22Rv1 (cell line): ENCODE results near the gene JUP.
A peak's percentile ranks its signal among the peaks of the same experiment; 100 is the strongest.

Experiments used
- H3K27ac ChIP-seq: fragments of 450-650 bp; 2 replicates; pipeline ENCODE4 v1.5.1; 2017
- ZFX ChIP-seq: fragments of 450-650 bp; IDR thresholded peaks from 2 replicates; pipeline ENCODE4 v1.6.1; 2017; ENCODE audit warnings: antibody characterized with exemption, borderline replicate concordance
- TF ChIP-seq, protein P1 (sequence below): fragments of 450-650 bp; IDR thresholded peaks from 2 replicates; pipeline ENCODE4 v1.5.1; 2017; ENCODE audit warnings: mild to moderate bottlenecking

The JUP gene

DNA sequence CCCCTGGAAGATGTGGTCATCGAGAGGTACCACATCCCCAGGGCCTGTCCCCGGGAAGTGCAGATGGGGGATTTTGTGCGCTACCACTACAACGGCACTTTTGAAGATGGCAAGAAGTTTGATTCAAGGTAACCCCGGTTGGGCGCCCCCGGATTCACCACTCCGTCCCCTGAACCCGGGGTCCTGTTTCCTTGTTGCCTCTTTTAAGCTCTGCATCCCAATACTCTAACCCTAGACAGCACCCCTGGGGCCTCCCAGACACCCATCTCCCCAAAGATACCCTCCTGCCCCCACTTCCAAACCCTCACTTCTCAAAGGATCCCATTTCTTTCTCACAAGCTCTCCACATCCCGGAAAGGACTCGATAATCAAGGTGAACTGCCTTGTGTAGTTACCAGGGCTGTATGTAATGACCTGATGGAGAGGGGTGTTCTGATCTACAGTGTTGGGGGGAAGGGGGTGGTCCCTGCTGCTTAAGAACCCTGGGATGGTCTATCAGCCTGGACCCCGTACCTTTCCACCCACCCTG, 26.7 kb upstream of the JUP start:
- H3K27ac ChIP-seq = peak overlapping the region; percentile 92
- TF ChIP-seq, protein P1, sequence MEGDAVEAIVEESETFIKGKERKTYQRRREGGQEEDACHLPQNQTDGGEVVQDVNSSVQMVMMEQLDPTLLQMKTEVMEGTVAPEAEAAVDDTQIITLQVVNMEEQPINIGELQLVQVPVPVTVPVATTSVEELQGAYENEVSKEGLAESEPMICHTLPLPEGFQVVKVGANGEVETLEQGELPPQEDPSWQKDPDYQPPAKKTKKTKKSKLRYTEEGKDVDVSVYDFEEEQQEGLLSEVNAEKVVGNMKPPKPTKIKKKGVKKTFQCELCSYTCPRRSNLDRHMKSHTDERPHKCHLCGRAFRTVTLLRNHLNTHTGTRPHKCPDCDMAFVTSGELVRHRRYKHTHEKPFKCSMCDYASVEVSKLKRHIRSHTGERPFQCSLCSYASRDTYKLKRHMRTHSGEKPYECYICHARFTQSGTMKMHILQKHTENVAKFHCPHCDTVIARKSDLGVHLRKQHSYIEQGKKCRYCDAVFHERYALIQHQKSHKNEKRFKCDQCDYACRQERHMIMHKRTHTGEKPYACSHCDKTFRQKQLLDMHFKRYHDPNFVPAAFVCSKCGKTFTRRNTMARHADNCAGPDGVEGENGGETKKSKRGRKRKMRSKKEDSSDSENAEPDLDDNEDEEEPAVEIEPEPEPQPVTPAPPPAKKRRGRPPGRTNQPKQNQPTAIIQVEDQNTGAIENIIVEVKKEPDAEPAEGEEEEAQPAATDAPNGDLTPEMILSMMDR = no peak
- TF ChIP-seq ZFX = no peak

DNA sequence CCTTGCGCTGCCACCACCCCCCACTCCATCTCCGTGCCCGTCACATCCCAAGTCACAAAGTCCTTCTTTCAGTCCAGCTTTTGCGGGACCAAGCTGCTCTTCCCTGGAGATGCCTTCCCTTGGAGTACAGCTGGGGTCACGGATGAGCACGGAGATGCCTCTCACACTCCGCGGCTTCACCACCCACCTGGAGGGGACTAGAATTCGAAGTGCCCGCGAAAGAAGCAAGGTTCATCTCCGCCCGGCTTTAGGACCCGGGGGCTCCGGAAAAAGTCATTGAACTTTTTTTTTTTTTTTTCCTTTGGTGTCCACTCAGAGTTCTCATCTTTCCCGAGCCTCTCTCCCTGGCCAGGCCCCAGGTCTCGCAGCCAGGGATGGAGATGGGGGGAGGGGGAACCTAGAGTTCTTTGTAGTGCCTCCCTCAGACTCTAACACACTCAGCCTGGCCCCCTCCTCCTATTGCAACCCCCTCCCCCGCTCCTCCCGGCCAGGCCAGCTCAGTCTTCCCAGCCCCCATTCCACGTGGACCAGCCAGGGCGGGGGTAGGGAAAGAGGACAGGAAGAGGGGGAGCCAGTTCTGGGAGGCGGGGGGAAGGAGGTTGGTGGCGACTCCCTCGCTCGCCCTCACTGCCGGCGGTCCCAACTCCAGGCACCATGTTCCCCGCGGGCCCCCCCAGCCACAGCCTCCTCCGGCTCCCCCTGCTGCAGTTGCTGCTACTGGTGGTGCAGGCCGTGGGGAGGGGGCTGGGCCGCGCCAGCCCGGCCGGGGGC, 26.1 kb upstream of the JUP start, which contains the start of gene FKBP10:
Gene FKBP10 (plus strand): TSS at position 624 of the 771 bp plus-strand sequence. CDS start 31 bp downstream, at position 655.
- peak within 1 kb of the TSS; percentile 92 for H3K27ac ChIP-seq
- TF ChIP-seq ZFX = no peak
- TF ChIP-seq, protein P1 = no peak

DNA sequence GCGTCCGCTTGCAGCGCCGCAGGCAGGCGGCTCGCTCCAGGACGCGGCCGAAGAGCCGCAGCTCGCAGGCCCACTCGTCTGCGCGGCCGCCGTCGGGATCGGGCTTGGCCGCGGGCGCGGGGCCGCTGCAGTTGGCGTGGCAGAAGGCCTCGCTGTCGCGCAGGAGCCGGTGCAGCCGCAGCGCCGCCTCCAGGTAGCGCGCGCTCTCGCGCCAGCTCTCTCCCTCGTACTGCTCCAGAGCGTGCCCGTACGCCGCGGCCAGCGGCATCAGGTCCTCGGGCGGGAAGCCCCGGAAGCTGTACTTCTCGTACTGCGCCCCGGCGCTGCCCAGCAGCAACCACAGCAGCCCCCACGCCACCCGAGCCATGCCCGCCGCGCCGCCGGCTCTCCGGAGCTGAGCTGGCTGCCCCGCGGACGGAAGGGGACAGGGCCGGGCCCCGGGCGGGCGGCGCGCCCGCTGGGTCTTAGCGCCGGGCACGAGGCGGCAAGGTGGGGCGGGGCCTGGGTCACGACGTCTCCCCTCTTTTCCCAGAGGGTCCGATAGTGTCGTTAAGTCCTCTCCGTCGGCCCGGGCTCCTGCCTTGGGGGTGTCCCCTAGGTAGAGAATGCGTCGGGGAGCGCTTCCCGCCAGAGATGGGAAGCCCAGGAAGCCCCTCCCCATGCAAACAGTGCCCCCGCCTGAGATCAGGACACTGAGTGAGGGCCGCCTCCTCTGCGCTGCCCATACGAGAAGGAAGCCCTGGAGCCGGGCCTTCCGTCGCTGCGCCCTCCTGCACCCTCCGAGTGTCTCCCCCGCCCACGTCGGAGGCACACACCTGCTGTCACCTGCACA, 25.3 kb upstream of the JUP start, which contains the start of gene P3H4:
Gene P3H4 (minus strand): TSS at position 401 of the 832 bp plus-strand sequence. CDS start 34 bp downstream, at position 367.
- peak within 1 kb of the TSS; percentile 92 for H3K27ac ChIP-seq
- TF ChIP-seq, protein P1 = peak; percentile 93
- TF ChIP-seq ZFX = no peak

DNA sequence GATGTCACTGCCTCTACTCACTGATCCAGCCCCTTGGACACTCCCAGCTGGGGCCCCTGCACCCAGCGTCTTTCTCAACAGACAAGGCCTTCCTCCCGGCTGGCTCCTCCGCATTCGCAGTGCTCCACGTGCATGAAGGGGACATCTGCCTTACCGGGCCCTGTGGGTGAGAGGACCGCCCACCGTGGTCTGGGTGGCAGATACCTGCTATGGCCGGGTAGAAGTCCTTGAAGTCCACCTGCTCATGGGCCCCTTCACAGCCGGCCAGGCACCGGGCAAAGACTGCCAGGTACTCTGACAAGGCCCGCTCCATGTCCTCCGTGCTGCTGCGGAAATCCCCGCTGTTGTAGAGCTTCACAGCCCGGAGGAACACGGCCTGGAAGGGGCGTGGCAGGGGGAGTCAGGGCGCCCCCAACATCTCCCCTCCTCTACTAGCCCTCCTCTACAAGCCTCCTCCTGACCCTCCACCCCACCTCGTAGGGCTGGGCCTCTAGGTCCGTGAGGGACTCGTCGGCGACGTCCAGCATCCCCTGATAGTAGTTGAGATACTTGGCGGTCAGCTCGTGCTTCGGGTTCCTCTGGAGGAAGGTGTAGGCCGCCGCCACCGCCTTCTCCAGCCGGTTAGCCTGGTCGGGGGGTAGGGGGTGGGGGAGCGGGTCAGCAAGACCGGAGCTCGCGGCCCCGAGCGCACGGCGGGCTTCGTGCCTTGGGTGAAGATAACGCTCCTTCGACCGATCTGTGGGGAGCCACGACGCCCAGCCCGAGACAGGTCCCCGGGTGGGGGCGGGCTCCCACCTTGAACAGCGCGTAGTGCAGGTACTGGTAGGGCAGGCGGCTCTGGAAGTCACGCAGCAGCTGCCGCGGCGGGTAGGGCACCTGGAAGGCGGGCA, 24.4 kb upstream of the JUP start:
- H3K27ac ChIP-seq = peak overlapping the region; percentile 92
- no peak for TF ChIP-seq ZFX
- TF ChIP-seq, protein P1 = no peak

DNA sequence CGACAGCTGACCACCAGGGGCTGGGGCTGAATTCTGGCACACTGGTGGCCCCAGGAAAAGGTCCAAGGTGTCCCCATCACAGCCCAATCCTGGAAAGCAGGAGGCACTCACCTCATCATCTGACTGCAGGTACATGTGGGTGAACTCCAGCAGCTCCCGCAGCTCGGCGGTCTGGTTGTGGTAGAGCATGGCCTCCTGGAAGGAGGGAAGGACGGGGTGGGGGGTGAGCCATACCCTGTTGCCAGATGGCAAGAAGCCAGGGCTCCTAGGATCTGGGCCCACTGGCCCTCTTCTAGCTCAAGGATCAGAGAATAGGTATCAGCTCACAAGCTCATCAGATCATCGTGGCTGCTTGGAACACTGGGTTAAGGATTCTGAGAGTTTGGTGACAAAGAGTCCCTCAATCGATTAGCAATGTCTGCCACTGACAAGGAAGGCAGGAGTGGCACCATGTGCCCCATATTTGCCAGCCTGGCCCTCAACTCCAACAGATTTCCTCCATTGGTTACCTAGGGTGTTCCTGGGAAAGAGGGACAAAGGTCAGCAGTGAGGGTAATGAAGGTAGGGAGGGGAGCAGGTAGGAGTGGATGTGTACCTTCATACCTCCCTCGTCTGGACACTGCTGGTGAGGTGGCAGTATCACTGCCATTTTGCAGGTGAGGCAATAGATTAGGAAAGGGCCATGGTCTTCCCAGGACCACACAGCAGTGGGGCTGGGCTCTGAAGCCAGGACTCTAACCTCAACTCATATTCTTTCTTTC, 20.4 kb upstream of the JUP start:
- TF ChIP-seq, protein P1 = no peak
- TF ChIP-seq ZFX = no peak
- peak overlapping the region; percentile 12; the same call in 1 of the 2 replicates for H3K27ac ChIP-seq
